Measurements from ENCODE around the gene QSER1.

Gene QSER1

GRCh38 chr11:32890843-32891656 lies 1.6 kb upstream of the QSER1 start:
- DNase-seq (ENCODE audit: low read depth, low spot score): no peak

GRCh38 chr11:32891657-32892354 lies 805 bp upstream of the QSER1 start:
- DNase-seq (ENCODE audit: low read depth, low spot score): no peak

- DNase-seq (ENCODE audit: low read depth, low spot score): no peak
Observed at GRCh38 chr11:32893093-32893342, 407 bp downstream of the QSER1 start.

- peak; percentile 85 for DNase-seq (ENCODE audit: low read depth, low spot score)
Observed at GRCh38 chr11:32893343-32894148, 935 bp downstream of the QSER1 start.

- DNase-seq (ENCODE audit: low read depth, low spot score): peak; percentile 85
Observed at GRCh38 chr11:32894149-32894827, 1.7 kb downstream of the QSER1 start.

GRCh38 chr11:32894921-32895320 lies 2.3 kb downstream of the QSER1 start:
- DNase-seq (ENCODE audit: low read depth, low spot score): no peak

- no peak for DNase-seq (ENCODE audit: low read depth, low spot score)
Observed at GRCh38 chr11:32895471-32895870, 2.9 kb downstream of the QSER1 start.

GRCh38 chr11:32897103-32897502 lies 4.5 kb downstream of the QSER1 start:
- no peak for DNase-seq (ENCODE audit: low read depth, low spot score)

GRCh38 chr11:32899438-32899837 lies 6.8 kb downstream of the QSER1 start:
- no peak for DNase-seq (ENCODE audit: low read depth, low spot score)

- DNase-seq (ENCODE audit: low read depth, low spot score): no peak
Observed at GRCh38 chr11:32902089-32902665, 9.6 kb downstream of the QSER1 start.

- peak; percentile 39 for DNase-seq (ENCODE audit: low read depth, low spot score)
Observed at GRCh38 chr11:32905028-32905667, 12.5 kb downstream of the QSER1 start.

GRCh38 chr11:32908619-32909018 lies 16.0 kb downstream of the QSER1 start:
- no peak for DNase-seq (ENCODE audit: low read depth, low spot score)

GRCh38 chr11:32911413-32911812 lies 18.8 kb downstream of the QSER1 start:
- DNase-seq (ENCODE audit: low read depth, low spot score): no peak

GRCh38 chr11:32913445-32913844 lies 20.8 kb downstream of the QSER1 start:
- DNase-seq (ENCODE audit: low read depth, low spot score): no peak

- DNase-seq (ENCODE audit: low read depth, low spot score): no peak
Observed at GRCh38 chr11:32916361-32916760, 23.8 kb downstream of the QSER1 start.

GRCh38 chr11:32916994-32917393 lies 24.4 kb downstream of the QSER1 start:
- no peak for DNase-seq (ENCODE audit: low read depth, low spot score)

- peak; percentile 13 for DNase-seq (ENCODE audit: low read depth, low spot score)
Observed at GRCh38 chr11:32918427-32918826, 25.8 kb downstream of the QSER1 start.

- DNase-seq (ENCODE audit: low read depth, low spot score): no peak
Observed at GRCh38 chr11:32919338-32919737, 26.7 kb downstream of the QSER1 start.

GRCh38 chr11:32920570-32920969 lies 28.0 kb downstream of the QSER1 start:
- no peak for DNase-seq (ENCODE audit: low read depth, low spot score)

GRCh38 chr11:32921204-32921603 lies 28.6 kb downstream of the QSER1 start:
- no peak for DNase-seq (ENCODE audit: low read depth, low spot score)

- DNase-seq (ENCODE audit: low read depth, low spot score): peak; percentile 48
Observed at GRCh38 chr11:32931606-32932005, 39.0 kb downstream of the QSER1 start.
